Keratinocyte (primary cell): ENCODE measurements around the gene ANKRD44.

Experiments used
- CTCF ChIP-seq, 3 experiments: IDR thresholded peaks in 1 of 3; conservative IDR thresholded peaks in 1 of 3; optimal IDR thresholded peaks in 1 of 3; 2 replicates in 2 of 3; 3 replicates in 1 of 3; pipeline versions ENCODE3 to v1.5.1; 2011; ENCODE audit warnings: low read length in 3 of 3, mild to moderate bottlenecking in 3 of 3, moderate library complexity in 2 of 3, control low read depth in 1 of 3, inconsistent platforms in 1 of 3; ENCODE audit not compliant: insufficient read depth in 2 of 3; ENCODE audit errors: extremely low read depth in 1 of 3
- EZH2 ChIP-seq: IDR thresholded peaks from one replicate; pipeline ENCODE4 v1.6.1; 2012; ENCODE audit warnings: inconsistent platforms, mild to moderate bottlenecking, low read length, moderate library complexity

GRCh38 chr2:197121756-197122385 lies 188.7 kb downstream of the ANKRD44 start:
- no peak for TF ChIP-seq EZH2
- TF ChIP-seq CTCF (optimal IDR thresholded peaks at IDR 0.05 in 1 of 3, IDR thresholded peaks at IDR 0.05 in 1 of 3, conservative IDR thresholded peaks at IDR 0.05 in 1 of 3; ENCODE audit: extremely low read depth in 1 of 3, insufficient read depth in 2 of 3, low read length in 3 of 3), result no peak
